Astrocyte (in vitro differentiated cells and primary cell): Measurements from ENCODE around the gene FSTL5. TPM values are rescaled to one million over a fixed set of nuclear protein-coding genes. Genes with fewer than 3 reads are reported as not detected.
A peak's percentile ranks its signal among the peaks of the same experiment; 100 is the strongest.

ENCODE experiments used
- DNase-seq: peaks from one replicate; pipeline ENCODE4 v3.0.0-alpha.2; 2010; ENCODE audit warnings: low read depth
- FAIRE-seq: peaks from 2 replicates; lab custom pipeline; 2011; peaks lifted over from hg19 to GRCh38; lab: Jason Lieb, UNC
- H2AFZ ChIP-seq: 2 replicates; pipeline ENCODE4 v1.6.0; 2012; ENCODE audit warnings: low read depth, low read length, inconsistent platforms
- H3K27ac ChIP-seq: 2 replicates; pipeline ENCODE4 v1.5.1; 2011; ENCODE audit warnings: low read depth, low read length, inconsistent platforms
- H3K27me3 ChIP-seq: 2 replicates; pipeline ENCODE4 v1.6.0; 2011; ENCODE audit warnings: low read length, inconsistent platforms; ENCODE audit not compliant: insufficient read depth
- H3K36me3 ChIP-seq: 2 replicates; pipeline ENCODE4 v1.5.1; 2011; ENCODE audit warnings: low read length, inconsistent platforms; ENCODE audit not compliant: insufficient read depth
- H3K4me1 ChIP-seq: 2 replicates; pipeline ENCODE4 v1.5.1; 2011; ENCODE audit warnings: low read length, inconsistent platforms; ENCODE audit not compliant: insufficient read depth
- H3K4me2 ChIP-seq: 2 replicates; pipeline ENCODE4 v1.6.0; 2012; ENCODE audit warnings: low read length, inconsistent platforms
- H3K4me3 ChIP-seq: 2 replicates; pipeline ENCODE4 v1.5.1; 2011; ENCODE audit warnings: low read depth, mild to moderate bottlenecking, low read length, inconsistent platforms; ENCODE audit not compliant: insufficient read depth
- H3K79me2 ChIP-seq: 2 replicates; pipeline ENCODE4 v1.6.0; 2012; ENCODE audit warnings: mild to moderate bottlenecking, low read length, inconsistent platforms; ENCODE audit not compliant: insufficient read depth
- H3K9ac ChIP-seq: 2 replicates; pipeline ENCODE4 v1.6.0; 2012; ENCODE audit warnings: mild to moderate bottlenecking, low read length, inconsistent platforms
- H3K9me3 ChIP-seq: 2 replicates; pipeline ENCODE4 v1.5.1; 2012; ENCODE audit warnings: low read depth, mild to moderate bottlenecking, low read length, inconsistent platforms; ENCODE audit not compliant: insufficient read depth
- H4K20me1 ChIP-seq: 2 replicates; pipeline ENCODE4 v1.6.0; 2012; ENCODE audit warnings: low read length, inconsistent platforms; ENCODE audit not compliant: insufficient read depth
- H3K27ac Mint-ChIP-seq: one replicate; pipeline ENCODE4 v1.8.0; 2021; ENCODE audit warnings: mild to moderate bottlenecking, mixed read lengths; ENCODE audit not compliant: unreplicated experiment
- H3K27me3 Mint-ChIP-seq: one replicate; pipeline ENCODE4 v1.8.0; 2021; ENCODE audit warnings: low read depth, mixed read lengths; ENCODE audit not compliant: unreplicated experiment
- H3K36me3 Mint-ChIP-seq: one replicate; pipeline ENCODE4 v1.8.0; 2021; ENCODE audit warnings: low read depth, mixed read lengths; ENCODE audit not compliant: unreplicated experiment
- H3K4me1 Mint-ChIP-seq: one replicate; pipeline ENCODE4 v1.8.0; 2021; ENCODE audit warnings: low read depth, mixed read lengths; ENCODE audit not compliant: unreplicated experiment
- H3K4me3 Mint-ChIP-seq: one replicate; pipeline ENCODE4 v1.8.0; 2021; ENCODE audit warnings: mild to moderate bottlenecking, moderate library complexity, mixed read lengths; ENCODE audit not compliant: unreplicated experiment
- H3K9me3 Mint-ChIP-seq: one replicate; pipeline ENCODE4 v1.8.0; 2021; ENCODE audit warnings: mild to moderate bottlenecking, mixed read lengths; ENCODE audit not compliant: unreplicated experiment
- CTCF ChIP-seq: IDR thresholded peaks from 2 replicates; pipeline ENCODE4 v1.5.1; 2011; ENCODE audit warnings: low read depth, mild to moderate bottlenecking, inconsistent platforms, low read length, moderate library complexity; ENCODE audit not compliant: insufficient read depth
- EZH2 ChIP-seq: IDR thresholded peaks from 2 replicates; pipeline ENCODE4 v1.6.1; 2012; ENCODE audit warnings: mild to moderate bottlenecking, low read length, inconsistent platforms; ENCODE audit not compliant: insufficient read depth
- total RNA-seq: library from RNA; stranded (reverse); gene quantifications from 2 replicates; pipeline ENCODE4 v1.2.1, GENCODE V29; 2021

FSTL5 gene
- total RNA-seq, 1 donor from 2014 or later: 0.43 TPM

DNA sequence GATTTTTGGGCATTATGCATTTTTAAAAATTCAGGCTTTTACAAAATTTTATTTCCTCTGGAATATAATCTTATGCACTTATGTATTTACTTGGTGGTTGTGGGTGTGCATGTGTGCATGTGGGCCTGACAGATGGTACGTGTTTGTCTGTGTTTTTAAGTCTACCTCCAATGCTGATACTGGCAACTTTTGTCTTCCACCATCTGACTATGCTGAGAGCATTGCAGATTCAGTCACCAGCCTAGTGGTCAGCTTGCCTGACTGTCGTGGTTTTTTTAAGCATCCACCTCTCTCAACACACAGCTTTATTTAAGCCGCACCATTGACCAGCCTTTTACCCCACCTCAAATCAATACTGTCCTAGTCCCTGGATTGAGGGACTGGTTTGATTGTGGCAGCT lies 37.1 kb downstream of the FSTL5 start:
- Histone ChIP-seq H3K9me3 (no peaks in the 10 kb centered on the region), H3K27ac (no peak overlapping the region), H3K4me1 (no peaks in the 10 kb centered on the region), H3K36me3 (no peaks in the 10 kb centered on the region), H3K27me3 (no peaks in the 10 kb centered on the region), H4K20me1 (no peaks in the 10 kb centered on the region), H3K79me2 (no peaks in the 10 kb centered on the region), H3K4me3 (no peak overlapping the region), H3K9ac (no peak overlapping the region), H3K4me2 (no peak overlapping the region), H2AFZ (no peak overlapping the region)
- Mint-ChIP-seq H3K4me1 (no peaks in the 10 kb centered on the region), H3K4me3 (no peak overlapping the region), H3K36me3 (no peaks in the 10 kb centered on the region), H3K9me3 (no peaks in the 10 kb centered on the region), H3K27me3 (no peaks in the 10 kb centered on the region), H3K27ac (no peak overlapping the region)
- DNase-seq (no peak), FAIRE-seq (no peak)
- TF ChIP-seq CTCF: no peak

GRCh38 chr4:162117051-162117450 lies 46.7 kb downstream of the FSTL5 start:
- no peak for FAIRE-seq
- H3K4me2 ChIP-seq: no peak overlapping the region
- Mint-ChIP-seq H3K4me1 (peaks cover 4% of the 10 kb centered on the region), H3K27me3 (no peaks in the 10 kb centered on the region), H3K36me3 (no peaks in the 10 kb centered on the region), H3K9me3 (no peaks in the 10 kb centered on the region), H3K4me3 (no peak overlapping the region), H3K27ac (no peak overlapping the region)
- no peaks in the 10 kb centered on the region for H4K20me1 ChIP-seq
- no peak overlapping the region for H3K9ac ChIP-seq
- H3K9me3 ChIP-seq: no peaks in the 10 kb centered on the region
- TF ChIP-seq EZH2 (no peak), CTCF (no peak)
- H3K36me3 ChIP-seq: no peaks in the 10 kb centered on the region
- H3K4me3 ChIP-seq: no peak overlapping the region
- H3K27me3 ChIP-seq: no peaks in the 10 kb centered on the region
- no peak for DNase-seq
- H3K4me1 ChIP-seq: no peaks in the 10 kb centered on the region
- no peak overlapping the region for H2AFZ ChIP-seq
- H3K27ac ChIP-seq: no peak overlapping the region
- H3K79me2 ChIP-seq: no peaks in the 10 kb centered on the region

- no peak overlapping the region for H3K4me2 ChIP-seq
- Mint-ChIP-seq H3K4me3 (no peak overlapping the region), H3K9me3 (no peaks in the 10 kb centered on the region), H3K27me3 (no peaks in the 10 kb centered on the region), H3K27ac (no peak overlapping the region), H3K36me3 (no peaks in the 10 kb centered on the region), H3K4me1 (peaks cover 4% of the 10 kb centered on the region)
- no peak overlapping the region for H3K27ac ChIP-seq
- DNase-seq (no peak), FAIRE-seq (no peak)
- H3K4me1 ChIP-seq: no peaks in the 10 kb centered on the region
- no peak overlapping the region for H3K9ac ChIP-seq
- no peaks in the 10 kb centered on the region for H3K79me2 ChIP-seq
- H3K4me3 ChIP-seq: no peak overlapping the region
- H4K20me1 ChIP-seq: no peaks in the 10 kb centered on the region
- no peaks in the 10 kb centered on the region for H3K9me3 ChIP-seq
- TF ChIP-seq CTCF: no peak
- no peak for TF ChIP-seq EZH2
- peak overlapping the region; percentile 2 for H2AFZ ChIP-seq
- H3K36me3 ChIP-seq: no peaks in the 10 kb centered on the region
- H3K27me3 ChIP-seq: no peaks in the 10 kb centered on the region
Measured at GRCh38 chr4:162116095-162116779, 47.6 kb downstream of the FSTL5 start.
